K562 (cell line): Measurements from ENCODE around the gene SPRR1A. TPM values are rescaled to one million over a fixed set of nuclear protein-coding genes. Genes with fewer than 3 reads are reported as not detected.

ENCODE experiments used
- ATAC-seq: fragments of 200-7000 bp; cut with Tn5 transposase; 3 replicates; pipeline ENCODE4 v1.9.1; 2020; ENCODE audit warnings: moderate library complexity
- BruUV-seq: library from RNA; stranded (reverse); fragments of 400-500 nt; replicated peaks from 2 replicates; lab custom pipeline; 2021; lab: Mats Ljungman, UMichigan
- CTCF ChIA-PET: fragments of 300-600 bp; formaldehyde crosslinking; extraction: SDS; loops from one replicate; lab custom pipeline; 2021; ENCODE audit warnings: low intra/inter-chr PET ratio; lab: Yijun Ruan, JAX
- POLR2A ChIA-PET: fragments of 300-600, 350-650 bp; sonication (Branson Sonifier 250); formaldehyde crosslinking; extraction: SDS; loops from one replicate; lab custom pipeline; 2021; ENCODE audit warnings: antibody characterized with exemption, inconsistent platforms; lab: Yijun Ruan, JAX
- DNase-seq, 4 experiments: peaks; one replicate each; pipeline versions ENCODE4 v3.0.0 to v3.0.0-alpha.2; 2011 to 2018; ENCODE audit warnings: low spot score in 3 of 4, mixed read lengths in 3 of 4; ENCODE audit errors: extremely low read depth in 1 of 4
- FAIRE-seq: peaks from 2 replicates; lab custom pipeline; 2011; peaks lifted over from hg19 to GRCh38; lab: Jason Lieb, UNC
- H2AFZ ChIP-seq: 2 replicates; pipeline ENCODE4 v1.6.0; 2011; ENCODE audit warnings: low read depth, low read length, control low read depth, inconsistent platforms
- H3K27ac ChIP-seq: fragments of 200-600 bp; 3 replicates; pipeline ENCODE4 v1.8.0; 2011; ENCODE audit warnings: low read depth, mild to moderate bottlenecking, control low read depth, inconsistent platforms, low read length, moderate library complexity, mixed read lengths; ENCODE audit errors: extremely low read depth
- H3K27me3 ChIP-seq, 2 experiments: fragments of 300-600 bp in 1 of 2; 2 replicates in 1 of 2; 3 replicates in 1 of 2; pipeline versions ENCODE4 v1.6.0 to v1.8.0; 2011; ENCODE audit warnings: inconsistent platforms in 2 of 2, low read length in 2 of 2, mild to moderate bottlenecking in 1 of 2, mixed read lengths in 1 of 2, moderate library complexity in 1 of 2; ENCODE audit not compliant: control insufficient read depth in 2 of 2, insufficient read depth in 2 of 2
- H3K36me3 ChIP-seq: fragments of 300-600 bp; 3 replicates; pipeline ENCODE4 v1.8.0; 2011; ENCODE audit warnings: mild to moderate bottlenecking, low read length, inconsistent platforms; ENCODE audit not compliant: control insufficient read depth, insufficient read depth
- H3K4me1 ChIP-seq, 2 experiments: fragments of 200-600 bp in 1 of 2; replicated peaks in 1 of 2; 2 replicates in 1 of 2; 3 replicates in 1 of 2; pipeline versions ENCODE4 v1.5.1 to v1.8.0; 2011; ENCODE audit warnings: inconsistent platforms in 2 of 2, low read length in 2 of 2, mild to moderate bottlenecking in 1 of 2, mixed read lengths in 1 of 2, moderate library complexity in 1 of 2; ENCODE audit not compliant: control insufficient read depth in 2 of 2, insufficient read depth in 2 of 2
- H3K4me2 ChIP-seq: 2 replicates; pipeline ENCODE4 v1.6.1; 2011; ENCODE audit warnings: low read length, control low read depth, inconsistent platforms, mixed read lengths; ENCODE audit not compliant: insufficient read depth
- H3K4me3 ChIP-seq: fragments of 200-600 bp; sonication (generic), shearing (Covaris generic); 2 replicates; pipeline ENCODE4 v1.5.1; 2016; ENCODE audit warnings: control low read depth, inconsistent platforms
- H3K79me2 ChIP-seq: fragments of 200-600 bp; 3 replicates; pipeline ENCODE4 v1.8.0; 2011; ENCODE audit warnings: low read length, inconsistent platforms; ENCODE audit not compliant: control insufficient read depth, insufficient read depth
- H3K9ac ChIP-seq, 2 experiments: 2 replicates each; pipeline versions ENCODE4 v1.6.0 to v1.6.1; 2011; ENCODE audit warnings: low read depth in 2 of 2, low read length in 2 of 2, control low read depth in 1 of 2, inconsistent platforms in 1 of 2, mild to moderate bottlenecking in 1 of 2, mixed read lengths in 1 of 2; ENCODE audit not compliant: insufficient read depth in 1 of 2
- H3K9me1 ChIP-seq: one replicate; pipeline ENCODE4 v1.6.0; 2011; ENCODE audit warnings: inconsistent platforms, mild to moderate bottlenecking, low read length, moderate library complexity; ENCODE audit not compliant: control insufficient read depth, insufficient read depth
- H3K9me3 ChIP-seq: replicated peaks from 2 replicates; pipeline ENCODE4 v1.5.1; 2011; ENCODE audit warnings: low read depth, low read length, inconsistent platforms; ENCODE audit not compliant: control insufficient read depth, insufficient read depth
- H4K20me1 ChIP-seq: replicated peaks from 2 replicates; pipeline ENCODE4 v1.6.1; 2011; ENCODE audit warnings: low read length, inconsistent platforms, mixed read lengths; ENCODE audit not compliant: control insufficient read depth, insufficient read depth
- CHD2 ChIP-seq: IDR thresholded peaks from 2 replicates; pipeline ENCODE4 v1.6.1; 2011; ENCODE audit warnings: low read depth, low read length
- EHMT2 ChIP-seq: fragments of 450-650 bp; IDR thresholded peaks from 2 replicates; pipeline ENCODE4 v1.6.1; 2018; ENCODE audit warnings: antibody characterized with exemption
- GABPB1 ChIP-seq: sonication (generic); formaldehyde crosslinking; IDR thresholded peaks from 2 replicates; pipeline ENCODE4 v1.8.0; 2022; ENCODE audit warnings: mild to moderate bottlenecking, missing genetic modification reagents
- KLF13 ChIP-seq: fragments of 450-650 bp; IDR thresholded peaks from 2 replicates; pipeline ENCODE4 v1.6.1; 2016; ENCODE audit warnings: missing genetic modification characterization, low read depth, mild to moderate bottlenecking, missing compliant biosample characterization, moderate library complexity, borderline replicate concordance
- MAFG ChIP-seq: fragments of 450-650 bp; conservative IDR thresholded peaks from 2 replicates; pipeline ENCODE4 v1.6.1; 2016; ENCODE audit warnings: missing genetic modification characterization, missing compliant biosample characterization
- MTA1 ChIP-seq: fragments of 450-650 bp; IDR thresholded peaks from 2 replicates; pipeline ENCODE4 v1.6.1; 2017; ENCODE audit warnings: borderline replicate concordance
- MTA3 ChIP-seq: fragments of 450-650 bp; formaldehyde crosslinking; IDR thresholded peaks from 2 replicates; pipeline ENCODE4 v1.6.1; 2017; ENCODE audit warnings: mild to moderate bottlenecking, borderline replicate concordance
- SAFB ChIP-seq: fragments of 200-400 bp; formaldehyde crosslinking; IDR thresholded peaks from 2 replicates; pipeline ENCODE4 v1.6.1; 2017; ENCODE audit warnings: low read depth, low read length, borderline replicate concordance
- TEAD1 ChIP-seq, 2 experiments: fragments of 450-650 bp in 1 of 2; sonication (generic) in 1 of 2; formaldehyde crosslinking; IDR thresholded peaks; 2 replicates each; pipeline versions ENCODE4 v1.4.0 to v1.8.0; 2020 to 2022; ENCODE audit warnings: mild to moderate bottlenecking in 2 of 2, missing genetic modification reagents in 1 of 2
- TRIM28 ChIP-seq: fragments of 450-650 bp; IDR thresholded peaks from 2 replicates; pipeline ENCODE4 v1.6.1; 2017
- WGBS: fragments of 100-300 bp; shearing (Covaris generic); methylation state at CpG from one replicate; pipeline ENCODE4 v1.1.6; 2016; ENCODE audit warnings: low coverage, mixed read lengths; ENCODE audit not compliant: insufficient coverage; ENCODE audit errors: missing lambda C conversion rate; 5-methylcytosine and 5-hydroxymethylcytosine counted together
- in situ Hi-C: fragments of 300-500 bp; cut with MboI; formaldehyde crosslinking; loops from 4 replicates; pipeline ENCODE4 v1.15.0; 2018; ENCODE audit warnings: inconsistent platforms, mixed read lengths
- intact Hi-C: fragments of 100-400 bp; cut with micrococcal nuclease; formaldehyde crosslinking; loops from 2 replicates; pipeline ENCODE4 v1.14.2; 2022
- polyA plus RNA-seq, 8 experiments: library from polyadenylated mRNA; depleted of rRNA in 4 of 8; stranded (reverse) in 5 of 8; unstranded in 3 of 8; fragments of >200 nt; fragmentation: Nextera tagmentation in 2 of 8; fragmentation: Illumina TruSeq in 1 of 8; extraction: Ambion mirVana in 2 of 8; extraction: Trizol in 1 of 8; gene quantifications; 2 replicates each; pipeline versions ENCODE4 v1.2.1 to v1.2.3, GENCODE V29; 2011 to 2014; ENCODE audit warnings: inconsistent platforms in 1 of 8, missing spikeins in 1 of 8
- total RNA-seq, 7 experiments: library from RNA; depleted of rRNA in 6 of 7; stranded (reverse); fragments of >200 nt in 6 of 7; fragmentation: Illumina TruSeq in 2 of 7; extraction: Trizol in 2 of 7; gene quantifications; 2 replicates each; pipeline versions ENCODE4 v1.2.1 to v1.2.3, GENCODE V29; 2011 to 2021; ENCODE audit warnings: low replicate concordance in 1 of 7
- TF ChIP-seq, protein P1 (sequence below): sonication (generic); formaldehyde crosslinking; IDR thresholded peaks from 2 replicates; pipeline ENCODE4 v1.8.1; 2022; ENCODE audit warnings: missing genetic modification reagents

Gene SPRR1A
- total and polyA plus RNA-seq, 9 of the 15 experiments (the other 6 are each of a cell fraction or from before 2014, with no cell fraction given), result not detected

DNA sequence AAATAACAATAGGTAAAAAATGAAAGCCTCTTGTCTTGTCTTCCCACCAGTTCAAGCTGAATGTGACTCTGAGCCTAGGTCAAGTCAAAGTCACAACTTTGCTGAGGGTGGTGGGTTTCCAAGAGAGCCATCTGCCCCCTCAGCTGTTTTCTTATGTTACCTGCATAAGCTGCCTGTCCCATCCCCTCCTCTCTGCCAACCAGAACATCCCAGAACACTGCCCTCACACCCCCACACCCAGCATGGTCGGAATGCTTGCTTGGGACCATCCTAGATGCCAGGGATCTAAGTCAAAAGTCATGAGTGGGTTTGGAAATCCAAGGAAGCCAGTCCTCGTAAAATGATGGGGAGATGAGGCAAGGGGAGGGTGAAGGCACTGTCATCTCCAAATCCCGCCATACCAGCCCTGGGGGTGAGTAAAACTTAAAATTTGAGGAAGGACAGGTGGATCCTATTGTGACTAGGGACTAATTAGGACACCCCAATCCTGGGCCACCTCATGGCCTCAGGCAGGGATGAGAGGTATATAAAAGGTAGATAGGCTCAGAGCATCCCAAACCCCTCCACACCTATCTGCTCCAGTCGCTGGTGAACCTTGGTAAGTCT is 37.1 kb upstream of the SPRR1A start, which contains the start of gene SPRR5:
TSS of gene SPRR5 (plus strand) at position 556 of the 606 bp plus-strand sequence. CDS start 1,349 bp downstream, outside the sequence.
- Histone ChIP-seq H3K79me2 (no peaks in the 10 kb centered on the region), H3K9ac (no peak within 1 kb of the TSS), H2AFZ (no peak within 1 kb of the TSS), H4K20me1 (no peaks in the 10 kb centered on the region), H3K27me3 (peaks cover 2 to 12% of the 10 kb centered on the region in 2 experiments; a peak in 2 of 5 replicates), H3K36me3 (no peaks in the 10 kb centered on the region), H3K4me2 (no peak within 1 kb of the TSS), H3K4me1 (no peaks in the 10 kb centered on the region), H3K27ac (no peak within 1 kb of the TSS), H3K9me3 (no peaks in the 10 kb centered on the region), H3K9me1 (no peaks in the 10 kb centered on the region), H3K4me3 (no peak within 1 kb of the TSS)
- FAIRE-seq (no peak), DNase-seq (no peak), ATAC-seq (no peak)
- ChIA-PET CTCF (no interaction called here), POLR2A (no interaction called here)
- no TSS peak for BruUV-seq
- in situ Hi-C loops, result no loop called here
- WGBS, result 0% methylated on average over 4 of the region's 4 CpGs
- TF ChIP-seq KLF13 (tag), result no peak
- no peak for TF ChIP-seq MAFG (tag)
- no peak for TF ChIP-seq TEAD1 (CRISPR knock-in tag; IDR thresholded peaks at IDR 0.05)
- TF ChIP-seq, protein P1, sequence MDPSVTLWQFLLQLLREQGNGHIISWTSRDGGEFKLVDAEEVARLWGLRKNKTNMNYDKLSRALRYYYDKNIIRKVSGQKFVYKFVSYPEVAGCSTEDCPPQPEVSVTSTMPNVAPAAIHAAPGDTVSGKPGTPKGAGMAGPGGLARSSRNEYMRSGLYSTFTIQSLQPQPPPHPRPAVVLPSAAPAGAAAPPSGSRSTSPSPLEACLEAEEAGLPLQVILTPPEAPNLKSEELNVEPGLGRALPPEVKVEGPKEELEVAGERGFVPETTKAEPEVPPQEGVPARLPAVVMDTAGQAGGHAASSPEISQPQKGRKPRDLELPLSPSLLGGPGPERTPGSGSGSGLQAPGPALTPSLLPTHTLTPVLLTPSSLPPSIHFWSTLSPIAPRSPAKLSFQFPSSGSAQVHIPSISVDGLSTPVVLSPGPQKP, result no peak
- no peak for TF ChIP-seq GABPB1 (CRISPR knock-in tag)
- no peak for TF ChIP-seq EHMT2
- TF ChIP-seq MTA1, result no peak
- no peak for TF ChIP-seq MTA3
- no peak for TF ChIP-seq TRIM28
- TF ChIP-seq SAFB, result no peak
- no peak for TF ChIP-seq CHD2
- intact Hi-C loops, result no loop called here
